Measurements from ENCODE around the gene FAM221B.

Gene FAM221B

DNA sequence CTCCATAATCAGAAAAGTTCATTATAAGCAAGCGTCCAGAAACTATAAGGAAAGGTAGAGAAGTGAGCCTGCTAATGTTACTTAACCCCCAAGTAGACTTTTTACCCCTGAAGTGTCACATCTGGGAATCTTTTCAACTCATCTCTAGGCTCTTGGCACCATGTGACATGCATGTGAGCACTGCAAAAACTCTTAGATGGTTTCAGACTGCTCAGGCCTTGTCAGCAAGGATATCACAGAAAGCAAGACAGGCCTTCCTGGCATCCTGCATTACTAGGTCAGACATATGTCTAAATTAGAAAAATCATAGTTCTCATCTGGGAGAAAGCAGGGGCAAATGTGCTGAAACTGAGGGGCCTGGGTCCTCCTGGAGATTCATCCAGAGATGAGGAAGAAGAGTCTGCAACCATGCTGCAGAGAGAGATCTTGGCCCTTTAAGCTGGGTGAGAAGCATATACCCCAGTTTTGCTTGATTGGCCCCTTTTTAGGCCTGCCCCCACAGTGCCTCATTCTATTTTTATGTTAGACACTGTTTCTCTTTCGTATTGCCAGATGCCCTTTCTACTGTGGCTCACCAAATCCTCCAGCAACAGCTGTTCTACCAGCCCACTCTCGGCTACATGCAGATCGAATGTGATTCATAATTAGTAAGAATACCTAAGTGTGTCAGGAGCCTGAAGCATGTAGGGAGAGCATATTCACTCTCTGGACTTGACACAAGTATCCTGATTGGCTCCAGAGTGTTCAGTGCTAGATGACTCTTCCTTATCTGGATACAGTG lies 19.4 kb upstream of the FAM221B start:
- DNase-seq (ENCODE audit: low spot score) = peak; percentile 3

DNA sequence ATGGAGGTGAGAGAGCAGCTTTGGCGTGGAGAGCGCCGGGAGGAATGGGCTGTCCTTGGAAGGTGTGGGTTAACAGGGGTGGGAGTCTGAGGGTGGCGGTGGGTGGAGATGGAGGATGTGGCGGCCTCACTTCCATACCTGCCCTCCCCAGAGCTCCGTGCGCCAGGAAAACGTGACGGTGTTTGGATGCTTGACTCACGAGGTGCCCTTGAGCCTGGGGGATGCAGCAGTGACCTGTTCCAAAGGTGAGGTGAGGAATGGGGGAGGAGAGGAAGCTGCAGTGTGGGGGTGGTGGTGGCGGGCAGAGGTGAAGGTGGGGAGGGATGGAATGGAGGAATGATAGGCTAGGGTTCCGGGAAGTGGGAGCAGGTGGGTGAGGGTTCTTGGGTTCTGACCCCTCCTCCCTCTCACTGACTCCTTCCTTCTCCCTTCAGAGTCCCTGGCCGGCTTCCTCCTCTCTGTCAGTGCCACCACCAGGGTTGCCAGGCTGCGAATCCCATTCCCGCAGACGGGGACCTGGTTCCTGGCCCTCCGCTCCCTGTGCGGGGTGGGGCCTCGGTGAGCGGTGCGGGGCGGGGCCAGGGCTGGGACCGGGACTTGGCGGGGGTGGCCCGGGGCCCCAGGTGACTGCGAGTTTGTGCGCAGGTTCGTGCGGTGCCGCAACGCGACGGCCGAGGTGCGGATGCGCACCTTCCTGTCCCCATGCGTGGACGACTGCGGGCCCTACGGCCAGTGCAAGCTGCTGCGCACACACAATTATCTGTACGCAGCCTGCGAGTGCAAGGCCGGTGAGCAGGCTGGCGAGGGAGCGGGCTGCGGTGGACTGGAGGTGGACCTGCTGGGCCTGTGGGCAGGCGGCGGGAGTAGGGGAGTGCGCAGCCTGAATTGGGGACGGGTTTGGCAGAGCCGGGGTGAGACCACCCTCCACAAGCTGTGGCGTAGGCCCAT lies 17.6 kb upstream of the FAM221B start:
- DNase-seq (ENCODE audit: low spot score) = no peak

DNA sequence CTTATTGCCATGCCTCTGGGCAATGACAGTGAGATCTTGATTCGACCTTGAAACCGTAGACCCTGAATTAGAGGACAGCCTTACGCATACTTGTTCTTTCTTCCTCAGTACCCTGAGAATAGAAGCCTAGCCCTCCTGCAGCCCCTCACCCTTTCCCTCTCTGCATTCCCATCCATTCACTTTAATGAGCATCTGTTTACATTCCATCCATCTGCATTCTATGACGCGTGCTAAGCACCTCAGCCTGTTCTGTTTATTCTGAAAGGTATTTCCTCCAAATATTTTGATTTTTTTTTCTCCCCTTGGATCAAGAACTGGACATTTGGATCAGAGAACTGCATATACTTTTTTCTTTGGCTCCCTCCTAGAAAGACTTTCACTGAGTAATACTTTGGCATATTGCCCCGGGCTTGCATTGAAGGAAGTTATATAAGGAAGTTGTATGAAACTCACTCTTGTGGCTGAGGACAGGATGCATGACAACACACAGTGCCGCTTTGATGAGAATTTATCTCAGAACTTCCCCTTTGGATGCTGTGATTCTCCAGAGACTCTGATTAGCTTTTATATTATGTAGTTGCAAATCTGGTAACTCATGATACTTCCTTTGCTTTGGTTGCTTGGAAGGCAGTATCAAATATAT lies 16.2 kb upstream of the FAM221B start:
- peak; percentile 65 for DNase-seq (ENCODE audit: low spot score)

DNA sequence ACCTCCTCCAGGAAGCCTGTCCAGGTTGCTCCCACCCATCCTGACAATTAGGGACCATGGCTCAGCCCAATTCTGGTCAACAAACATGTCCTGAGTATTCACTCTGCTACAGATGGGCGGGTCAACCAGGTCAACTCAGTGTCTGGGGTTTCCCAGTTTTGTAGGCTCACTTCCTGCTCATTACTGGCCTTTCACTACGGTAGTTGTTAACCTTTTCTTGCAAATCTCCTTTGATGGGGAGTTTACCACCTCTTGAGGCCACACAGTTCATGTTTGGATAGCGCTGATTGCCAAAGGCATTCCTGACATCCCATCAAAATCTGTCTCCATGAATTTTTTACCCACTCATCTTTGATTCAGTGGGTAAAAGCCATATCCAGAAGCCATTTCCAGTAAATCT lies 14.3 kb upstream of the FAM221B start:
- no peak for DNase-seq (ENCODE audit: low spot score)

DNA sequence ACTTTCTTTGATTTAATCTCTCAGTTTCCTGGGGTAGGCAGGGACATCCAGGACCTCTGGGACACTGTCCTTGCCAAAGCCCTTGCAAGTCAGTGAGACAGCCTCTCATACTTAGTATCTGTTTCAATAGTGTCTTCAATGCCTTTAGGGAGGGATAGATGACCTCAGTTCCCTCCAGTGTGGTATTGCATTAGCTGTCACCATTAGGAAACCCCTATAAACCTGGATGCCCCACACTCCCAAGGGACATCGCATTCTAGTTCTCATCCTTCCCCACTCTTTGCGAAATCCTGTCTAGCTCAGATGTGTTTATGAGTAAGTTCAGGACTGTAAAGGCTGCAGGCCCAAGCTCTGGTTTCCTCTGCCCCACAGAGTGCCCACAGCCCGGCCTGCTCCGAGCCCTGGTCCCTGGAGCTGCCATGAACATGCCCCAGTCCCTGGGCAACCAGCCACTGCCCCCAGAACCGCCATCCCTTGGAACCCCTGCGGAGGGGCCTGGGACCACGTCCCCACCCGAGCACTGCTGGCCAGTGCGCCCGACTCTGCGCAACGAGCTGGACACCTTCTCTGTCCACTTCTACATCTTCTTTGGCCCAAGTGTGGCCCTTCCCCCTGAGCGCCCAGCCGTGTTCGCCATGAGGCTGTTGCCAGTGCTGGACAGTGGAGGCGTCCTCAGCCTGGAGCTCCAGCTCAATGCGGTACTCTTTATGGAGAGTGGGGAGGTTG lies 13.7 kb upstream of the FAM221B start:
- DNase-seq (ENCODE audit: low spot score) = no peak

DNA sequence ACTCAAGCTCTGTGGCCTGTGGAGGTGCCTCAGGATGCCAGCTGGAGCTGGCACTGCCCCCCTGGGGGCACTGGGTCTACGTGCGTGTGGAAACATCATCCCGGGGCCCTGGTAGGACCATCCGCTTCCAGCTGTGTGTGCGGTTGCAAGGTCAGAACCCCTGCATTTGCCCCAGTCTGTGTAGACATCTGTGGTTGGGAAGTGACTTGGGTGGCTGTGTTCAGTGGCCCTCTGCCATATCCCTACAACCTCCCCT lies 13.0 kb upstream of the FAM221B start:
- no peak for DNase-seq (ENCODE audit: low spot score)

DNA sequence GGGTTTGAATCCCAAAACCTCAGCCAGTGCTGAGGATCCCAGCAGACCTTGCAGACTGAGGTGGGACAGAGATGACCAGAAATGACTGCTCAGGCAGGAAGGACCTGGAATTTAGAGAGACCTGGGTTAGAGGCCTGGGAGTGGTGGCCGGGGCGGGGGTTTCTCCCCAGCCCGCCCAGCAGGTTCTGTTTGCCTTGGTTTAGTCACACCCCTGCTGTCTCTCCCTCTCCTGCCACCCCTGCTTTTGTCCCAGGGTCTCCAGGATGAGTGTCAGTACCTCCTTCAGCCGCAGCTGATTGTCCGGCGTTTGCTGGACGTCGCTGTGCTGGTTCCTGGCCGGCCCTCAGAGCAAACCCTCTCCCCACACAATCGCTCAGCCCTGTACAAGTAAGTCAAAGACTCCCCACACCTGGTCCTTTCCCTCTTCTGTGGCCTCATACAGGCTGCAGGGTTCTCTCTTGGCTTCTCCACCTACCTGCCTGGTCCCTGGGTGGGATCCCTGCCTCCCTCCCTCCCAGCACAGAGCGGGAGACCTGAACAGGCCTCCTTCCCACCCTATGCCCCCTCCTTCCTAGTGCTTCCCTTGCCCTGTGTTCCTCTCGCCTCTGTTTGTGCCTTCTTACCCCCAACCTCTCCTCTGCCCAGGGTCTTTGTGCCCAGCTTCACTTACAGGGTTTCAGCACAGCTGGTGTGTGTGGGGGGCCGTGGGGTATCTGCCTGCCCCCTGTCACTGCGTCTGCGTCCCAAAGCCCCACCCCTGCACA lies 12.5 kb upstream of the FAM221B start:
- DNase-seq (ENCODE audit: low spot score) = no peak

DNA sequence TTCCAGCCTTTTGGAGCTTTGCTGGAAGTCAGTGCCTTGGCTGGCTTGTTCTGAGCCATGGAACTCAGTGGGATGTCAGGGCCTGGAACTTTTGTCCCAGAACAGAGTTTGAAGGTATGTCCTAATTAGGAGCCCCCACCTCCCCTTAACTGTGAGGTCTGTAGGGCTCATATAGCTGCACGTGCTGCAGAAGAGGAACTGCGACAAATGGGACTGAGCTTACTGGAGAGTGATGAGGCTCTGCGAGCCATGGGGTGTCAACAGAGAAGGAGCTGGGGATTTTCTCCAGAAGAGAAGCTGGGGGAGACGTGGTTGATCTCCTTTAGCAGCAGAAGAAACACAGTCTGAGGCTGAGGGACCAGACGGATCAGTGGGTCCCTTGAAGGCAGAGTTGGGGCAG lies 11.4 kb upstream of the FAM221B start:
- no peak for DNase-seq (ENCODE audit: low spot score)

DNA sequence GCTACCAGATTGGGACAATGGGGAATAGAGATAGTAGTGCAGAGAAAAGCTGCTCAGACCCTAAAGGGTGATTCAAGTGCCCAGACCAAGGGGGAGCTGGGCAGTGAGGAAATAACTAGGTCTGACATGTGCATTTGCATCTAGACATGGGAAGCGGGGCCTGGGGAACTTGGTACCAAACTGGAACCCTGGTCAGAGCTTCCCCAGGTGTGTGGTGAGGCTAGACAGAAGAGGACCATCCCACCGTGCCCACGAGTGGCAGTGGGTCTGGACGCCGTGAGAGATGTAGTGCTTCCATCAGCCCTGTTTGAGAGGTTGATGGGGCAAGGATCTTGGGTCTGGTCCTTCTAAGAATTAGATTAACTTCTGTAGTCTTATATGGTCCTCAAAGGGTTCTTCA lies 8.1 kb upstream of the FAM221B start:
- no peak for DNase-seq (ENCODE audit: low spot score)

DNA sequence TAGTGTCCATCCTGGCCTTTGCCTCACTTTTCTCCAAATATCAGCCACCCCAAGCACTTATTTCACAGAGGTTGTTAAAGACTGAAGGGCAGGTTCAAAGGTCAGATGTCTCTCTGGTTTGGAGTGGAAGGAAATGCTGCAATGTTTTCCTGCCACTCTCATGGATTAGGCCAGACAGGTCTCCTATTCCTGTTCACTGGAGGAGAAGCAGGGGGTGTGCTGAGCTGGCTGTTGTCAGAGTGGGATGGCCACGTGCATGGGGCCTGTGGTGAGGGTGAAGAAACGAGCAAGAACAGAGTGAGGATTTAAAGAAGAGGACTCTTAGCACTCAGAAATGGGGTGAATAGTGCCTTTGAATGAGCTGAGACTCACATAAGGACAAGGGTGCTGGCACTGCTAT lies 7.2 kb upstream of the FAM221B start:
- no peak for DNase-seq (ENCODE audit: low spot score)

DNA sequence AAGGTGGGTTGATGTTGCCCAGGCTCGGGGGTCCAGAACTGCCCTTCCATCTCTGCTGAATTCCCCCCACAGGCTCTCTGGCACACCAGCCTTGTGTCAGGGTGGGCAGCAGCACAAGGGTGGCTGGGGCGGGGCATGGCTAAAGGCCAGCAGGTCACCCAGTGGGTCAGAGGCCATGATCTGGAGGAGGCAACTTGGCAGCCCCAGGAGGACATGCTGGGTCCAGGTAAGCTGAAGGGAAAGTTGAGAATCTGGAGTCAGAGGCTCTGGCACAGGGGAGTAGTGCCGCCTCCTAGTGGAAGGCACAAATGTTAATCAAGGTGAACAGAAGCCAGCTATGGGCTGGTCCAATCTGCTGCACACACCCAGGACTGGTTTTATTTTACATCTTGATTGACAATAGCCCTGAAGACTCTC lies 6.7 kb upstream of the FAM221B start:
- DNase-seq (ENCODE audit: low spot score) = peak; percentile 10

DNA sequence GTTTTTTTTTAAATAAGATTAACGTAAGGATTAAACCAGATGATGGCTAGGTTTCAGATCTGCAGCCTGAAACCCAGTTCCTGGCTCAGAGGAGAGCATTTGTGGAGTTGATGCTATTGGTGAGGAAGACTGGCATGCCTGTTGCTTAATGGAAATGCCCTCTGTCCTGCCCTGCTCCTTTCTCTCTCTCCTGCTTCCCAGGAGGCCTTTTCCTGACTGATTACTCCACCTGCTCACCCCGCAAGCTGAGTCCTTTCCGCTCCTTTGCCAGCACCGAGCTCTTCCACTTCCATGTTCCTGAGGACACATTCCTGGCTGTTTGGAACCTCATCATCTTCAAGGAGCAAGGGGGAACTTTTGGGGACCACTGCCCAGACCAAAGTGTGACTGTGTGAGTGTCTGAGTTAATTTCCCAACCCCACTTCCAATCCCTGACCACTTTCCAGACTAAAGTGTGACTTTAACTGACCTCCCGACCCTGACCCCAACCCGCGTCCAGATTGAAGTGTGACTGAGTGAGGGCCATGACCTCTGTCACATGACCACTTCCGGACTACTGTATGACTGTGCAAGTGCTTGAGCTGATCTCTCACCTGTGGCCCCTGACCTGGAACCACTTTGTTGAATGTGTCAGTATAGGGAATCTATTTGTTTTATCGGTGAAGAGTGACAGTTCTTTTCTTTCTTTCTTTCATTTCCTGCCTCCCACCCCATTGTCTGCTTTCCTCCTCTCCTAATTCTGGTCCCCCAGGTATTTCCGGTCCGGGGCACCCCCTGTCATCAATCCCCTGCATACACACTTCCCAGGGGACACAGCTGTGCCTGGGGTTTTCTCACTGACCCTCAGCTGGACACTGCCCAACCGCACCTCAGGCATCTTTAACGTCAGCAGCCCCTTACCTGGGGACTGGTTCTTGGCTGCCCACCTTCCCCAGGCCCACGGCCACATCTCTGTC lies 6.0 kb upstream of the FAM221B start:
- no peak for DNase-seq (ENCODE audit: low spot score)

DNA sequence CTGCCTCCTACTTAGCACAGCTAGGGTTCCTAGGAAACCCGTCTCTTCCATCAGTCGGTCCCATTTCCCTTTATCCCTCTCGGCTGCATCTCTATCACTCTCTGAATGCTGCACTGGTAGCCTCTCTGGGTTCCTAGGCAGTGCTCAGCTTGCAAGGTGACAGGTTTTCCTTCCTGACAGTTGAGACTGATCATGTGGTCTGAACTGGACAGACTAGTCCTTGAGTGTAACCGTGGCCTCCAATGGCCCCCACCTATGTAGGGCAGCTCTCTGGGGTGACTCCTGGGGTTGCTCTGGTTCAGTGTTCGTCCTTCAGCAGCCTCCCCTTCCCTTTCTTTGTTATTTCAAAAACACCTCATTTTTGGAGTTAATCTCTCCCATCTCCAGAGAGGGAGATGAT lies 4.3 kb upstream of the FAM221B start:
- no peak for DNase-seq (ENCODE audit: low spot score)

DNA sequence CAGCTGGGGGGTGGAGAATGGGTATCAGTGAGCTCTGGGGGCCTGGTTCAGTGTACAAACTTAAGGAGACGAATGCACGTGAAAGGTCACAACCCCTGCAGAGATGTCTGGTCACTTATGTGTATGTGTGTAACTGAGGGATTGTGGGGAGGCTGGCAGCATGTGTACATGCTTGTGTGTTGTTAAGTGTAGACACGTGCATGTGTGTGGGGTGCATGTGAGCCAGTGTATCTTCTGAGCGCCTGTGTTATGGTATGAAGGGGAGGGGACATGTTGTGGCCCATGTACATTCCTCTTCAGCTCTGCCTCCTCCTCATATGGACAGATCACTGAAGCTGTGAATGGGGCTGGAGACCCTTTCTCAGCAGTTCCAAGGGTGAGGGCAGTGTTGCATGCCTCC lies 2.5 kb upstream of the FAM221B start:
- DNase-seq (ENCODE audit: low spot score) = no peak

DNA sequence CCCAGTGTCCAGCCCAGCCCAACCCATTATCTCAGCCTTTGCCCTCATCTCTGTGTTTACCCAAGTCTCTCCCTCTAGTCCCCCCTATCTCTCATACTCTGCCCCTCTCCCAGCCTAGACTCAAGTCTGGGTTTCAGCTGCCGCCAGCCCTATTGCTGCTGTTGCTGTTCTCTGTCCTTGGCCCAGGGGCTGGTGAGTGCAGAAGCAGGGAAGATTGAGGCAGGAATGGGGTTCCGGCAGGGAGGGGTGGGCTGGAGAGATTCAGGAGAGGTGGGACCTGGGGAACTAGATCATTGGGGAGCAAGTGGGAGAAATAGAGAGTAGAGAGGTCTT lies 1.2 kb upstream of the FAM221B start:
- no peak for DNase-seq (ENCODE audit: low spot score)

DNA sequence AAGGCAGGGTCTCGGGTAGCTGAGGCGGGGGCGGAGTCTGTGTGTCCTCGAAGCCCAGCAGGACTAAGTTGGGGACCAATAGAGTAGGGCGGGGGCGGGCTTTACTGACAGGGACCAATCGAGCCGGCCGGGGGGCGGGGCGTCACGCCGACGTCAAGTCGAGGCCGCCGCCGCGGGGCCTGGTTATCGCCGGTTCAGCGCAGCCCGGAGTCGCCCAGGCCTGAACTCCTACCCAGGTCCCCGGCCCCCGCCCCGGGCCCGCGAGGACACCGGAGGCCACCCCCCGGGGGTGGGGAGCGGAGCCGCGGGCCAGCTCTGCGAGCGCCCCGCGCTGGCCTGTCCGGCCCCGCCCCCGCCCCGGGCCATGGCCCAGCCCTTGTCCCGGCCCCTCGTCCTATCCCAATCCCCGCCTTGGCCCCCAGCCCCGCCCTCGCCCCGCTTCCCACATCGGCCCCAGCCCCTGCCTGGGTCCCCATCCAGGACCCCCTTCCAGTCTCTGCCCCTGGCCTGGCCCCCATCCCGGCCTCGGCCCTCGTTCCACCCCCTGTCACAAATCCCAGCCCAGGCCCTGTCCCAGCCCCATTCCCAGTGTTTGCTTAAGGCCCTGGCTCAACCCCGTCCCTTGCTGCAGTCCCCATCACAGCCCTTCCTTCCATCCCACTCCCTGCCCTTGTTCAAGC lies 692 bp upstream of the FAM221B start, which contains the start of gene TMEM8B:
Gene TMEM8B (plus strand): TSS at position 145 of the 680 bp plus-strand sequence. CDS start 220 bp downstream, at position 365.
- peak; percentile 91 for DNase-seq (ENCODE audit: low spot score)

DNA sequence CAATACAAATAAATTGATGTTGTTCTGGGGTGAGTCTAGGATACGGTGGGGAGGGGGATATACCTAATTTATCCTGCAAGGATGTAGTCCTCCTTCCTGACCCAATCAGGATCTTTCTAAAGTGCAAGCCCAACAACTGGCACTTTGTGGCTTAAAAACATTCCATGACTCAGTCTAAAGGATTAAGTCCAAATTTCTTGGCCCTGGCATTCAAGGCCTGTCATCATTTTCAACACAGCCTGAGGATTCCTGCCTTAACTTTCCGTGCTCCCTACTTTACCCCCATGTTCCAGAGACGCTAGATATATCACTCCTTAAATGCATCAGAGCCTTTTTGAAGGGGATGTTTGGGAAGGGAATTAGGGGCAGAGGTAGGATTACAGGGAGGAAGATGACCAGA lies 1.0 kb downstream of the FAM221B start:
- DNase-seq (ENCODE audit: low spot score) = no peak

DNA sequence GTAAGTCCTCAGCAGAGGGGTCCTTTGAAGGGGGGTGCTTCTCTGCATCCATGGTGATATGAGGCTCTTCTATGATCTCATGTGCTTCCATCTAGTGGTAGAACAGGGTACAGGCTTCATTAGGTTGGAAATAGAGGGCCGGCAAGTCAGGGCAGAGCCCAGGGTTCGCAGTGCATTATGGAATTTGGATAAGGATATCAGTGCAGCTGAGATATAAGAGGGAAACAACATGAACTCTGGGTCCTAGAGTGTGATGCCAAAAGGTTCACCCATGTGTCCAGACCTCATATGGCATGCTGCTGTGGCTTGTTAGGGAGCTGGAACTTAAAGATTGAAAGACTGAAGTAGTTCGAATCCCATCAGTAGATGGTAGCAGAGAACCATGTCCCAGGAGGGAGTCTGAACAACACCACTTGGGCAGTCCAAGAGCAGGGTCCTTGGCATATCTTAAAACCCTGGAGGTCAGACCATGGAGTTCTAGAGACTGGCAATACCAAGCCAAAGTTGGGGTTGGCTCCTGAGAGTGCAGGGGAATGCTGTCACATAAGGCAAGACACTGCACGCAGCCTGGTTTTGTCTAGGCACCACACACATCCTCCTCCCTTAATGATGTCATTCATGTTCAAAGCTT lies 2.3 kb downstream of the FAM221B start:
- DNase-seq (ENCODE audit: low spot score) = peak; percentile 64

DNA sequence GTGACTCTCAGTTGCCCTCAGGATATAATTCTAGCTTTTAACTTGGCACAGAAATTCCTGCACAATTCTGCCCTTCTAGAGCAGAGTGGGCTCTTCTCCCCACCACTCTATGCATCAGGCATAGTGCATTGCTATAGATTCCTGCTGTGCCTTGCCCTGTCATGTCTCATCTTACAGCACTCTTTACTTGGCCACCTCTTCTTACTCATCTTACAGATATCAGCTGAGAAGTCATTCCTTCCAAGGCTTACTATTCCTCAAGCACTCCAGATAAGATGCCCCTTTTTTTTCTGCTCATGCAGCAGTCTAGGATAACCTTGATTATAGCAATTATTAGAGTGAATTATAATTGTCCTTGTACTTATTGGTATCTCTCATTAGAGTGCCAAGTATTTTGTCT lies 5.6 kb downstream of the FAM221B start:
- DNase-seq (ENCODE audit: low spot score) = no peak

All from CD4-positive, alpha-beta T cell treated with Interleukin-2 at 100 ng/mL for 4 hours (primary cell).